Adrenal gland (tissue), 5 donors: ENCODE measurements around the gene ISG20.

Experiments used
- CTCF ChIP-seq, 6 experiments: fragments of 450-650 bp in 4 of 6; fragments of 200-600 bp in 2 of 6; sonication (generic) in 1 of 6; IDR thresholded peaks; 1 replicate in 5 of 6; 2 replicates in 1 of 6; pipeline versions ENCODE4 v1.5.1 to v1.8.0; 2016 to 2021; ENCODE audit warnings: antibody characterized with exemption in 6 of 6, mild to moderate bottlenecking in 2 of 6, moderate library complexity in 1 of 6
- POLR2A ChIP-seq, 2 donors: fragments of 450-650 bp; IDR thresholded peaks; one replicate each; pipeline ENCODE4 v1.6.1; 2017; ENCODE audit warnings: antibody characterized with exemption in 2 of 2, mild to moderate bottlenecking in 2 of 2, moderate library complexity in 1 of 2
- donor health status: DM: no; HTN: no; CAD: no.

DNA sequence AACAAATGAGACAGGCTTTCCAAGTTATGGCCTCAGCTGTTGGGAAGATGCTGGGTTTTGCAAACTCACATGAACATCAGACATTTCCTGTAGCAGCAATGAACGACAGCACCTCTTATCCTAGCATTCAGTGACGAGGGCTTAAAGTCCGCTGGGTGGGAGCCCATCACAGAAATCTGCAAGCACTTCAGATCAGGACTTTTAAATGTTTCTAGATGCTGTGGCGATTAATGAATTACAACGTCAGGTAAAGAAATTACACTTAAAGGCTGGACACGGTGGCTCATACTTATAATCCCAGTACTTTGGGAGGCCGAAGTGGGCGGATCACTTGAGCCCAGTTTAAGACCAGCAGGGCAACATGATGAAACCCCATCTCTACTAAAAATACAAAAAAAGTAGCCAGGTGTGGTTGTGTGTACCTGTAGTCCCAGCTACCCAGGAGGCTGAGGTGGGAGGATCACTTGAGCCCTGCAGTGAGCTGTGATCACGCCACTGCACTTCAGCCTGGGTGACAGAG is 13.8 kb upstream of the ISG20 start:
- TF ChIP-seq POLR2A (IDR thresholded peaks at IDR 0.05) (no peak), CTCF (IDR thresholded peaks at IDR 0.05) (no peak)
